MM.1S (cell line): ENCODE results near the gene GLIPR2.

Experiments used
- DNase-seq: peaks from one replicate; pipeline ENCODE4 v3.0.0-alpha.2; 2015
- H2AFZ ChIP-seq: fragments of 300-600 bp; sonication (generic); 2 replicates; pipeline ENCODE4 v1.6.0; 2016; ENCODE audit warnings: antibody characterized with exemption, low read length
- H3F3A ChIP-seq: fragments of 300-600 bp; sonication (generic); 2 replicates; pipeline ENCODE4 v1.6.1; 2016; ENCODE audit warnings: mild to moderate bottlenecking, antibody characterized with exemption, low read length, moderate library complexity, mixed read lengths; ENCODE audit not compliant: insufficient read depth
- H3K27ac ChIP-seq: fragments of 300-600 bp; sonication (generic); 2 replicates; pipeline ENCODE4 v1.5.1; 2016; ENCODE audit warnings: mild to moderate bottlenecking, low read length
- H3K27me3 ChIP-seq: fragments of 300-600 bp; sonication (generic); replicated peaks from 2 replicates; pipeline ENCODE4 v1.6.0; 2016; ENCODE audit warnings: low read length; ENCODE audit not compliant: insufficient read depth
- H3K36me3 ChIP-seq: fragments of 300-600 bp; sonication (generic); replicated peaks from 2 replicates; pipeline ENCODE4 v1.6.1; 2016; ENCODE audit warnings: mild to moderate bottlenecking, low read length, mixed read lengths; ENCODE audit not compliant: insufficient read depth
- H3K4me1 ChIP-seq: fragments of 300-600 bp; sonication (generic); 2 replicates; pipeline ENCODE4 v1.6.1; 2016; ENCODE audit warnings: low read length, mixed read lengths
- H3K4me2 ChIP-seq: fragments of 300-600 bp; sonication (generic); 2 replicates; pipeline ENCODE4 v1.6.0; 2016; ENCODE audit warnings: low read depth, low read length
- H3K4me3 ChIP-seq: fragments of 300-600 bp; sonication (generic); 2 replicates; pipeline ENCODE4 v1.5.1; 2016; ENCODE audit warnings: low read length, mixed read lengths
- H3K79me2 ChIP-seq: fragments of 300-600 bp; sonication (generic); 2 replicates; pipeline ENCODE4 v1.6.1; 2016; ENCODE audit warnings: mixed run types, low read length, mixed read lengths
- H3K9ac ChIP-seq: fragments of 300-600 bp; sonication (generic); 2 replicates; pipeline ENCODE4 v1.6.1; 2016; ENCODE audit warnings: low read length, mixed read lengths
- H3K9me2 ChIP-seq: fragments of 300-600 bp; sonication (generic); replicated peaks from 2 replicates; pipeline ENCODE4 v1.6.1; 2016; ENCODE audit warnings: mild to moderate bottlenecking, low read length, mixed read lengths; ENCODE audit not compliant: insufficient read depth
- H3K9me3 ChIP-seq: fragments of 300-600 bp; sonication (generic); replicated peaks from 2 replicates; pipeline ENCODE4 v1.6.1; 2016; ENCODE audit warnings: mild to moderate bottlenecking, low read length, mixed read lengths; ENCODE audit not compliant: insufficient read depth
- H4K20me1 ChIP-seq: fragments of 300-600 bp; sonication (generic); 2 replicates; pipeline ENCODE4 v1.6.1; 2016; ENCODE audit warnings: mild to moderate bottlenecking, low read length, moderate library complexity, mixed read lengths; ENCODE audit not compliant: insufficient read depth
- CTCF ChIP-seq: fragments of 300-600 bp; sonication (generic); IDR thresholded peaks from 2 replicates; pipeline ENCODE4 v1.5.1; 2016; ENCODE audit warnings: antibody characterized with exemption, low read length, mixed read lengths
- EZH2 ChIP-seq: fragments of 300-600 bp; sonication (generic); optimal IDR thresholded peaks from 2 replicates; pipeline ENCODE3; 2017; ENCODE audit warnings: low read depth, mild to moderate bottlenecking, antibody characterized with exemption, low read length, mixed read lengths
- EZH2phosphoT487 ChIP-seq: fragments of 300-600 bp; sonication (generic); IDR thresholded peaks from 2 replicates; pipeline ENCODE4 v1.6.1; 2018; ENCODE audit warnings: antibody characterized with exemption, low read length

GLIPR2 gene

GRCh38 chr9:36110434-36110833, 26.1 kb upstream of the GLIPR2 start:
- H2AFZ ChIP-seq = no peak overlapping the region
- TF ChIP-seq EZH2 = no peak
- TF ChIP-seq CTCF = 0 out of 2 replicates have a peak, but pooled peaks have one; percentile 4
- no peaks in the 10 kb centered on the region for H3K27me3 ChIP-seq
- no peaks in the 10 kb centered on the region for H3K36me3 ChIP-seq
- no peaks in the 10 kb centered on the region for H3K9me3 ChIP-seq
- H3K9ac ChIP-seq = no peak overlapping the region
- H4K20me1 ChIP-seq = no peaks in the 10 kb centered on the region
- no peak overlapping the region for H3K4me3 ChIP-seq
- no peak overlapping the region for H3K4me2 ChIP-seq
- H3K4me1 ChIP-seq = no peaks in the 10 kb centered on the region
- DNase-seq = no peak
- no peak overlapping the region for H3K27ac ChIP-seq
- no peaks in the 10 kb centered on the region for H3F3A ChIP-seq
- no peaks in the 10 kb centered on the region for H3K9me2 ChIP-seq
- no peaks in the 10 kb centered on the region for H3K79me2 ChIP-seq

- Histone ChIP-seq H3K27ac (no peak overlapping the region), H3K79me2 (no peaks in the 10 kb centered on the region), H3K36me3 (no peaks in the 10 kb centered on the region), H3K9me2 (no peaks in the 10 kb centered on the region), H3K9me3 (no peaks in the 10 kb centered on the region), H3K9ac (no peak overlapping the region), H4K20me1 (no peaks in the 10 kb centered on the region), H3K4me3 (no peak overlapping the region), H2AFZ (no peak overlapping the region), H3K27me3 (no peaks in the 10 kb centered on the region), H3K4me2 (no peak overlapping the region), H3F3A (no peaks in the 10 kb centered on the region), H3K4me1 (no peaks in the 10 kb centered on the region)
- TF ChIP-seq EZH2 (no peak), EZH2phosphoT487 (no peak), CTCF (no peak)
- no peak for DNase-seq
These were observed 24.0 kb upstream of the GLIPR2 start for GRCh38 chr9:36112516-36112915.

GRCh38 chr9:36113999-36114398, 22.5 kb upstream of the GLIPR2 start:
- H3K9me2 ChIP-seq = no peaks in the 10 kb centered on the region

More at GRCh38 chr9:36113999-36114398, 22.5 kb upstream of the GLIPR2 start:
- no peak overlapping the region for H3K9ac ChIP-seq
- no peaks in the 10 kb centered on the region for H3F3A ChIP-seq
- H4K20me1 ChIP-seq = no peaks in the 10 kb centered on the region
- TF ChIP-seq CTCF (no peak), EZH2 (no peak), EZH2phosphoT487 (no peak)
- no peak overlapping the region for H3K27ac ChIP-seq
- no peak overlapping the region for H3K4me2 ChIP-seq
- H3K79me2 ChIP-seq = no peaks in the 10 kb centered on the region
- no peaks in the 10 kb centered on the region for H3K27me3 ChIP-seq
- no peak for DNase-seq
- H3K4me1 ChIP-seq = no peaks in the 10 kb centered on the region
- H3K36me3 ChIP-seq = no peaks in the 10 kb centered on the region
- no peak overlapping the region for H3K4me3 ChIP-seq
- H3K9me3 ChIP-seq = no peaks in the 10 kb centered on the region
- no peak overlapping the region for H2AFZ ChIP-seq
